Suprapubic skin (tissue), 4 donors: ENCODE results near the gene WWC2. TPM values are rescaled to one million over a fixed set of nuclear protein-coding genes. Genes with fewer than 3 reads are reported as not detected.

Experiments
- DNase-seq, 2 donors: peaks; one replicate each; pipeline ENCODE4 v3.0.0-alpha.2; 2019; ENCODE audit warnings: low spot score in 2 of 2
- H3K27ac ChIP-seq: fragments of 200-600 bp; sonication (generic); one replicate; pipeline ENCODE4 v1.5.1; 2019
- H3K27me3 ChIP-seq: fragments of 200-600 bp; sonication (generic); one replicate; pipeline ENCODE4 v1.5.1; 2019
- H3K36me3 ChIP-seq: fragments of 200-600 bp; sonication (generic); one replicate; pipeline ENCODE4 v1.5.1; 2019
- H3K4me1 ChIP-seq: fragments of 200-600 bp; sonication (generic); one replicate; pipeline ENCODE4 v1.5.1; 2019
- H3K4me3 ChIP-seq: fragments of 200-600 bp; sonication (generic); one replicate; pipeline ENCODE4 v1.5.1; 2019; ENCODE audit warnings: mild to moderate bottlenecking
- H3K9me3 ChIP-seq: fragments of 200-600 bp; sonication (generic); one replicate; pipeline ENCODE4 v1.5.1; 2019
- EP300 ChIP-seq: sonication (generic); formaldehyde crosslinking; IDR thresholded peaks from one replicate; pipeline ENCODE4 v1.6.1; 2017; ENCODE audit warnings: antibody characterized with exemption
- POLR2A ChIP-seq, 2 donors: fragments of 450-650 bp; IDR thresholded peaks; one replicate each; pipeline ENCODE4 v1.6.1; 2017; ENCODE audit warnings: antibody characterized with exemption in 2 of 2, mild to moderate bottlenecking in 2 of 2, moderate library complexity in 2 of 2
- POLR2AphosphoS5 ChIP-seq, 3 donors: sonication (generic); formaldehyde crosslinking; IDR thresholded peaks; one replicate each; pipeline ENCODE4 v1.6.1; 2017; ENCODE audit warnings: antibody characterized with exemption in 3 of 3
- whole genome bisulfite sequencing: methylation state at CpG from one replicate; pipeline ENCODE4 v1.1.5; 2018; 5-methylcytosine and 5-hydroxymethylcytosine counted together
- total RNA-seq, 4 donors: library from RNA; depleted of rRNA; stranded (reverse); fragments of >200 nt; gene quantifications; one replicate each; pipeline ENCODE4 v1.1.0, GENCODE V29; 2016
- TF ChIP-seq, protein P1 (sequence below), 2 donors: fragments of 200-600 bp in 1 of 2; fragments of 450-650 bp in 1 of 2; sonication (generic) in 1 of 2; IDR thresholded peaks; one replicate each; pipeline ENCODE4 v1.5.1; 2016 to 2019; ENCODE audit warnings: antibody characterized with exemption in 2 of 2, mild to moderate bottlenecking in 1 of 2, moderate library complexity in 1 of 2

WWC2 gene
- total RNA-seq, 4 donors from 2014 or later: 9.2 to 30.4 (median 15.2) TPM

DNA sequence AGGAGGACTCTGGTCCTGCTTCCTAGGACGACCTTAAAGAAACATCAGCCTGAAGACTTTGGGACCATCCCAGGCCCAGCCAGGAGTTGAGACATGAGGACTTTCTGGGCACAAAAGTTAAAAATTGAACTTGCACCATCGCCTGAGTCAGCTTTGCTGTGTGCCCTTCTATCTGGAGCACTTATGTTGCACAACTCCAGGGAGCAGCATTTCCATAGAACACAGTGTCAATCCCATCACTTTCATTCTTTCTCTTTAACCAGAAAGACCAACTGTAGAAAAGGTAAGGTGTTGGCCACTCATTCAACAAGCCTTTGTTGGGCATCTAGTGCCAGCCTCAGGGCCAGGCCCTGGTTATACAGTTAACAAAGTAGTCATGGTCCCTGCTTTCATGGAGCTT, 231.8 kb downstream of the WWC2 start:
- no peak overlapping the region for H3K27ac ChIP-seq
- H3K27me3 ChIP-seq: no peaks in the 10 kb centered on the region
- H3K4me1 ChIP-seq: peaks cover 4% of the 10 kb centered on the region
- DNase-seq: no peak
- H3K36me3 ChIP-seq: no peaks in the 10 kb centered on the region
- no peak overlapping the region for H3K4me3 ChIP-seq
- WGBS: 88% methylated on average over 2 of the region's 2 CpGs
- H3K9me3 ChIP-seq: no peaks in the 10 kb centered on the region
- TF ChIP-seq EP300: no peak
- TF ChIP-seq, protein P1, sequence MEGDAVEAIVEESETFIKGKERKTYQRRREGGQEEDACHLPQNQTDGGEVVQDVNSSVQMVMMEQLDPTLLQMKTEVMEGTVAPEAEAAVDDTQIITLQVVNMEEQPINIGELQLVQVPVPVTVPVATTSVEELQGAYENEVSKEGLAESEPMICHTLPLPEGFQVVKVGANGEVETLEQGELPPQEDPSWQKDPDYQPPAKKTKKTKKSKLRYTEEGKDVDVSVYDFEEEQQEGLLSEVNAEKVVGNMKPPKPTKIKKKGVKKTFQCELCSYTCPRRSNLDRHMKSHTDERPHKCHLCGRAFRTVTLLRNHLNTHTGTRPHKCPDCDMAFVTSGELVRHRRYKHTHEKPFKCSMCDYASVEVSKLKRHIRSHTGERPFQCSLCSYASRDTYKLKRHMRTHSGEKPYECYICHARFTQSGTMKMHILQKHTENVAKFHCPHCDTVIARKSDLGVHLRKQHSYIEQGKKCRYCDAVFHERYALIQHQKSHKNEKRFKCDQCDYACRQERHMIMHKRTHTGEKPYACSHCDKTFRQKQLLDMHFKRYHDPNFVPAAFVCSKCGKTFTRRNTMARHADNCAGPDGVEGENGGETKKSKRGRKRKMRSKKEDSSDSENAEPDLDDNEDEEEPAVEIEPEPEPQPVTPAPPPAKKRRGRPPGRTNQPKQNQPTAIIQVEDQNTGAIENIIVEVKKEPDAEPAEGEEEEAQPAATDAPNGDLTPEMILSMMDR (IDR thresholded peaks at IDR 0.05): no peak
- no peak for TF ChIP-seq POLR2AphosphoS5 (IDR thresholded peaks at IDR 0.05)
- no peak for TF ChIP-seq POLR2A (IDR thresholded peaks at IDR 0.05)

DNA sequence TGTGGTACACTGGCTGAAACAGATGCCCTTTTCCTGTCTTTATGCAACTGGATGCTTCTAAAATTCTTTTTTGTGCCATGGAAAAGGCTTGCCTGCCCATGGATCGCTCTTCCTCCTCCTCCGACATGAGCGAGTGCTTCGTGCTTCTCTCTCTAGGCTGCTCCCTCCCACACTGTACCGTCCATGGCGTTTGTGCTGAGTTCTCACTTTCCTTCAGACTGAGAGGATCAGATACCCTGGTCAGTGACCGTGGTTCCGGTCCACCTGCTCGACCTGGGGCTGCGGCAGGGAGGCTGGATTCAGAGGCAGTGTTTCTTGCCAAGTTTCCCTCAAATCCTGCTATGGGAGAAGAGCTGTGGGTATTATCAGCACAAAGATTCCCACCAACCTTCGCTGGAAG, 233.4 kb downstream of the WWC2 start:
- H3K4me3 ChIP-seq: no peak overlapping the region
- H3K36me3 ChIP-seq: no peaks in the 10 kb centered on the region
- no peak overlapping the region for H3K27ac ChIP-seq
- no peaks in the 10 kb centered on the region for H3K9me3 ChIP-seq
- whole genome bisulfite sequencing: 84% methylated on average over 11 of the region's 11 CpGs
- no peak for TF ChIP-seq POLR2AphosphoS5 (IDR thresholded peaks at IDR 0.05)
- TF ChIP-seq EP300: no peak
- TF ChIP-seq, protein P1 (IDR thresholded peaks at IDR 0.05): no peak
- TF ChIP-seq POLR2A (IDR thresholded peaks at IDR 0.05): no peak
- H3K27me3 ChIP-seq: no peaks in the 10 kb centered on the region
- DNase-seq: no peak
- H3K4me1 ChIP-seq: peaks cover 4% of the 10 kb centered on the region

DNA sequence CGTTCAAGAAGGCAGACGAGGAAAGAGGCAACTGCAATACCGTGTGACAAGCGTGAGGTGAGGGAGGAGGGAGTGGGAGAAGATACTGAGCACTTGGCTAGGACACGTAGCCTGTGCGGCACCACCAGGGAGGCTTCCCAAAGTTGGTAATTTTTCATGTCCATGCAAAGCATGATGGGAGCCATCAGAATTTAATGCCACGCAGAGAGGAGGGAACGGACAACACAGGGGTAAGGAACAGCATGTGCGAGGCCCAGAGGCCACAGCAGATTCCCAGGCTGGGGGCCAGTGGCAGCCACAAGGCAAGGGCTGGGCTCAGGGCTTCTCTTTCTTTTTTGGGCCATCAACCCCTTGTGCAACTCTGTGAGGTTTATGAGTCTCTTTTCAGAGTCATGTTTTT, 234.1 kb downstream of the WWC2 start:
- H3K9me3 ChIP-seq: no peaks in the 10 kb centered on the region
- no peak overlapping the region for H3K4me3 ChIP-seq
- H3K4me1 ChIP-seq: peaks cover 4% of the 10 kb centered on the region
- TF ChIP-seq EP300: no peak
- TF ChIP-seq, protein P1 (IDR thresholded peaks at IDR 0.05): no peak
- no peak for TF ChIP-seq POLR2AphosphoS5 (IDR thresholded peaks at IDR 0.05)
- TF ChIP-seq POLR2A (IDR thresholded peaks at IDR 0.05): no peak
- no peaks in the 10 kb centered on the region for H3K36me3 ChIP-seq
- no peaks in the 10 kb centered on the region for H3K27me3 ChIP-seq
- no peak for DNase-seq
- H3K27ac ChIP-seq: no peak overlapping the region
- 89% methylated on average over 9 of the region's 9 CpGs for WGBS

DNA sequence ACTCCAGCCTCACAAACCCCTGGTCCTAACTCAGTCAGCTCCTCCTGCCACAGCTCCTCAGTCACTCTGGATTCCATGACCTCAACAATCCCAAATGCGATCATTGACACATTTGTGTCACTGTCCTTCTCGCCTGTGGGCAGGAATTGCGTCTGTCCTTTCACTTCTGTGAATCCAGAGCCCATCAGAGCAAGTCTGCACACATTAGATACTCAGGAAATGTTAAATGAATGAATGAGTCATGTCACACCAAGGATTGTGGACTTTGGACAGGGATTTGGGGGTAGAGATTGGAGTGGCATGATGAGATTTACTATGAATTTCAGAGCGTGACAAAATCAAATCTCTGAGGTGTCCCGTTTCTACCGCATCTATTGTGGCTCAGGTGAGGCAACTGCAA, 234.9 kb downstream of the WWC2 start:
- DNase-seq: no peak
- no peaks in the 10 kb centered on the region for H3K27me3 ChIP-seq
- H3K27ac ChIP-seq: no peak overlapping the region
- TF ChIP-seq POLR2AphosphoS5 (IDR thresholded peaks at IDR 0.05): no peak
- TF ChIP-seq, protein P1 (IDR thresholded peaks at IDR 0.05): no peak
- TF ChIP-seq POLR2A (IDR thresholded peaks at IDR 0.05): no peak
- no peak for TF ChIP-seq EP300
- peaks cover 4% of the 10 kb centered on the region for H3K4me1 ChIP-seq
- H3K9me3 ChIP-seq: no peaks in the 10 kb centered on the region
- WGBS: 88% methylated on average over 6 of the region's 6 CpGs
- no peaks in the 10 kb centered on the region for H3K36me3 ChIP-seq
- no peak overlapping the region for H3K4me3 ChIP-seq

DNA sequence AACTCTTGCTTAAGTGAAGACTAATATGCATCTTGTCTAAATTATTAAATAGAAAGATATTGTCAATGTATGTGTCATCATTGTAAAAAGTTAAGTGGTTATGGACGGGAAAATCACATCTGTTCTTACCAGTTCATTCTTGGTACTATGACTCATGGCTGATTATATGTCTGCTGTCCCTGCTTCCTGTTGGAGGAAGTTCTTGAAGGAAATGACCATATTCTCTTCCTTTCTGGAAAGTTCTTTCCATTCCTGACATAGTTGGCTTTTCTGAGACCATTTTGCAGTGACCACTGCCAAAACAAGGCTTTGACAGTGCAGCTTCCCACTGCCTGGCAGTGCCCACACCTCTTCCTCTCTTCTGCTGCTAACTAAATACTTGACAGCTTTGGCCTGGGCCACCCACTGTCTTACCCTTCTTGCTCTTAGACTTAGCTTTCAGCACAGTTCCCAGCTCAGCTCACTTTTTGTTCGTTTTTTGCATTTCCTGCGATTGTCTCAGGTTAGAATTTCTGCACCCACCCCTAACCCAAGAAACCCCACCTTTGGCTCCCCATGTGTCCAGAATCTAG, 236.4 kb downstream of the WWC2 start:
- no peak for TF ChIP-seq POLR2A (IDR thresholded peaks at IDR 0.05)
- no peak for TF ChIP-seq POLR2AphosphoS5 (IDR thresholded peaks at IDR 0.05)
- 59% methylated on average over 3 of the region's 3 CpGs for WGBS

DNA sequence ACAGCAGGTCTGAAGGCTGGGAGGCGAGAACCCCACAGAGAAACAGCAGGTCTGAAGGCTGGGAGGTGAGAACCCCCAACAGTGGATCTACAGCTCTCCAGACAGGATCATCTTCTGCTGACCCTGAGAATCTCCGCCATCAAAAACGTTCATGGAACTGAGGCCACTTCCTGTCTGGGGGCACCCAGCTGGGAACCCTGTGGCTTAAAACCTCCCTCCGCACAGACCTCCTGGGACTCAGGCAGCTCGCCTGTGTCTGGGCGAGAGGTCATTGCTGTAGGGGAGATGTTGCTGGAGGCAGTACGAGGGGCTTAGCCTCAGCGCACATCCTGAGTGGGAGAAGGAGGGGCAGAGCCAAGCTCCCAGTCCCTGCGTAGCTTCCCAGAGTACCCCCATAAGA, 238.3 kb downstream of the WWC2 start:
- no peaks in the 10 kb centered on the region for H3K36me3 ChIP-seq
- no peak overlapping the region for H3K27ac ChIP-seq
- no peaks in the 10 kb centered on the region for H3K27me3 ChIP-seq
- peaks cover 4% of the 10 kb centered on the region for H3K4me1 ChIP-seq
- no peaks in the 10 kb centered on the region for H3K9me3 ChIP-seq
- WGBS: 93% methylated on average over 9 of the region's 9 CpGs
- H3K4me3 ChIP-seq: no peak overlapping the region
- TF ChIP-seq POLR2AphosphoS5 (IDR thresholded peaks at IDR 0.05) (no peak), POLR2A (IDR thresholded peaks at IDR 0.05) (no peak), EP300 (no peak)
- TF ChIP-seq, protein P1 (IDR thresholded peaks at IDR 0.05): no peak
- peak in 1 of 2 donors; percentile 37 for DNase-seq

More for the DNA sequence above, 236.4 kb downstream of the WWC2 start:
- H3K4me3 ChIP-seq: no peak overlapping the region
- no peak overlapping the region for H3K27ac ChIP-seq
- no peaks in the 10 kb centered on the region for H3K27me3 ChIP-seq
- peak in 1 of 2 donors; percentile 67 for DNase-seq
- H3K36me3 ChIP-seq: no peaks in the 10 kb centered on the region
- H3K9me3 ChIP-seq: no peaks in the 10 kb centered on the region
- H3K4me1 ChIP-seq: peaks cover 4% of the 10 kb centered on the region
